H1 (cell line): ENCODE results near the gene SLC9A7. TPM values are rescaled to one million over a fixed set of nuclear protein-coding genes. Genes with fewer than 3 reads are reported as not detected.

ENCODE experiments used
- EP300 ChIP-seq, 2 experiments: IDR thresholded peaks; 1 replicate in 1 of 2; 2 replicates in 1 of 2; pipeline ENCODE4 v1.6.1; 2011 to 2012; ENCODE audit warnings: low read depth in 2 of 2, low read length in 2 of 2, mild to moderate bottlenecking in 2 of 2, borderline replicate concordance in 1 of 2, inconsistent platforms in 1 of 2, moderate library complexity in 1 of 2
- KDM1A ChIP-seq: fragments of 200-600, 300-600 bp; sonication (generic); IDR thresholded peaks from 2 replicates; pipeline ENCODE4 v1.7.1; 2016; ENCODE audit warnings: mild to moderate bottlenecking, low read length, borderline replicate concordance
- NANOG ChIP-seq: IDR thresholded peaks from 2 replicates; pipeline ENCODE4 v1.6.1; 2011; ENCODE audit warnings: low read length, low read depth, mild to moderate bottlenecking, inconsistent platforms; ENCODE audit not compliant: insufficient read depth, poor library complexity, severe bottlenecking
- RFX5 ChIP-seq: IDR thresholded peaks from 2 replicates; pipeline ENCODE4 v1.6.1; 2011; ENCODE audit warnings: low read depth, low read length, improper control_type of control experiment, borderline replicate concordance
- TAF1 ChIP-seq: IDR thresholded peaks from 2 replicates; pipeline ENCODE4 v1.6.1; 2011; ENCODE audit warnings: mild to moderate bottlenecking, low read depth, low read length
- polyA plus RNA-seq, 7 experiments: library from polyadenylated mRNA; depleted of rRNA in 3 of 7; stranded (reverse) in 5 of 7; unstranded in 2 of 7; fragments of >200 nt in 5 of 7; fragments of 200-250 nt in 2 of 7; gene quantifications; 1 replicate in 5 of 7; 2 replicates in 1 of 7; 4 replicates in 1 of 7; pipeline versions ENCODE4 v1.2.1 to v1.2.3, GENCODE V29; 2011 to 2013; ENCODE audit warnings: missing spikeins in 2 of 7, mixed read lengths in 2 of 7
- total RNA-seq: library from RNA; stranded (reverse); fragmentation: NEBNext Ultra II Directional; extraction: Animal tissue kit (Norgen Biotek cat#: 25700); gene quantifications from 2 replicates; pipeline ENCODE4 v1.2.1, GENCODE V29; 2021
- TF ChIP-seq, protein P1 (sequence below), 3 experiments: IDR thresholded peaks; 1 replicate in 2 of 3; 2 replicates in 1 of 3; pipeline versions ENCODE4 v1.5.1 to v1.6.1; 2011; ENCODE audit warnings: low read length in 3 of 3, mild to moderate bottlenecking in 3 of 3, inconsistent platforms in 2 of 3, low read depth in 1 of 3, moderate library complexity in 1 of 3; ENCODE audit not compliant: insufficient read depth in 1 of 3; ENCODE audit errors: control extremely low read depth in 1 of 3

SLC9A7 gene
- total and polyA plus RNA-seq, 2 of the 8 experiments (the other 6 are each of a cell fraction or from before 2014, with no cell fraction given): 6.7 to 17.2 TPM

DNA sequence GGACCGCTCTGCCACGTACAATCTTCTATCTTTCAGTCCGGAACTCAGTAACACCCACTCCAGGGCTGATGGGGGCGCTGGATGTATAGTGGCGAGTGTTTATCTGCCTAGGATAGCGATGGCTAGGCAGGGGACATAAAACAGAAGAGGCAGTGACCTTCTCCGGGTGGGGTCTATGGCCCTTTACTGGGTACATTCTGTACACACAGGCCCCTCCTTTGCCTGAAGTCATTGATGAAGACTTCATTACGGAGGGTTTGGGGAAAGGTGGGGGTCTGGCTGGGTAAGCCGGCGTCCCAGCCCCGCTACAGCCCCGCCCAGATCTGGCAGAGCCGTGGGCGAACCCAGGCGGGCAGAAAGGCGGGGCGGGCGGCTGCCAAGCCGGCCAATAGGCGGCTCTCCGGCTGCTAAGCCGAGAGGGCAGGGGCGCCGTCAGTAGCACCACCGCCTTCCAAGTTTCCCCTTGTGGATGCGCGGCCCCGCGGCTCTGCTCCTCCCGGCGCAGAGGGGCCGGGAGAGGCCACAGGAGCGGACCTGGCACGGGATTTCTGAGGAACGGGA, 185.5 kb downstream of the SLC9A7 start, which contains the start of gene CHST7 (continued):
- no peak for TF ChIP-seq EP300 (IDR thresholded peaks at IDR 0.05; ENCODE audit: borderline replicate concordance in 1 of 2, low read depth in 2 of 2, low read length in 2 of 2)
- no peak for TF ChIP-seq KDM1A
- TF ChIP-seq NANOG: no peak
- TF ChIP-seq, protein P1, sequence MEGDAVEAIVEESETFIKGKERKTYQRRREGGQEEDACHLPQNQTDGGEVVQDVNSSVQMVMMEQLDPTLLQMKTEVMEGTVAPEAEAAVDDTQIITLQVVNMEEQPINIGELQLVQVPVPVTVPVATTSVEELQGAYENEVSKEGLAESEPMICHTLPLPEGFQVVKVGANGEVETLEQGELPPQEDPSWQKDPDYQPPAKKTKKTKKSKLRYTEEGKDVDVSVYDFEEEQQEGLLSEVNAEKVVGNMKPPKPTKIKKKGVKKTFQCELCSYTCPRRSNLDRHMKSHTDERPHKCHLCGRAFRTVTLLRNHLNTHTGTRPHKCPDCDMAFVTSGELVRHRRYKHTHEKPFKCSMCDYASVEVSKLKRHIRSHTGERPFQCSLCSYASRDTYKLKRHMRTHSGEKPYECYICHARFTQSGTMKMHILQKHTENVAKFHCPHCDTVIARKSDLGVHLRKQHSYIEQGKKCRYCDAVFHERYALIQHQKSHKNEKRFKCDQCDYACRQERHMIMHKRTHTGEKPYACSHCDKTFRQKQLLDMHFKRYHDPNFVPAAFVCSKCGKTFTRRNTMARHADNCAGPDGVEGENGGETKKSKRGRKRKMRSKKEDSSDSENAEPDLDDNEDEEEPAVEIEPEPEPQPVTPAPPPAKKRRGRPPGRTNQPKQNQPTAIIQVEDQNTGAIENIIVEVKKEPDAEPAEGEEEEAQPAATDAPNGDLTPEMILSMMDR (IDR thresholded peaks at IDR 0.05; ENCODE audit: control extremely low read depth in 1 of 3, insufficient read depth in 1 of 3, low read depth in 1 of 3, low read length in 3 of 3): peak in 2 of 3 experiments; percentile 37 to 39; a peak in 3 of 4 replicates
- TF ChIP-seq TAF1: peak; percentile 37; the same call in 1 of the 2 replicates
- TF ChIP-seq RFX5: no peak
- TF ChIP-seq, all 59 proteins: peak for 6
